H9 (cell line): ENCODE measurements around the gene RUBCN. TPM values are rescaled to one million over a fixed set of nuclear protein-coding genes. Genes with fewer than 3 reads are reported as not detected.

Source experiments
- DNase-seq: peaks from one replicate; pipeline ENCODE4 v3.0.0-alpha.2; 2017
- H2AFZ ChIP-seq: one replicate; pipeline ENCODE4 v1.6.1; 2013; ENCODE audit warnings: mild to moderate bottlenecking, low read length, control low read depth, moderate library complexity
- H2AK5ac ChIP-seq: 2 replicates; pipeline ENCODE4 v1.6.1; 2013; ENCODE audit warnings: low read length, control low read depth, mixed read lengths; ENCODE audit not compliant: insufficient read length
- H2BK120ac ChIP-seq: one replicate; pipeline ENCODE4 v1.6.1; 2013; ENCODE audit warnings: low read depth, mild to moderate bottlenecking, low read length, control low read depth, inconsistent platforms; ENCODE audit not compliant: poor library complexity, severe bottlenecking
- H2BK12ac ChIP-seq: 2 replicates; pipeline ENCODE4 v1.6.1; 2013; ENCODE audit warnings: low read length, control low read depth, mixed read lengths, low read depth; ENCODE audit not compliant: insufficient read length
- H2BK15ac ChIP-seq: 2 replicates; pipeline ENCODE4 v1.6.1; 2013; ENCODE audit warnings: low read depth, low read length, control low read depth
- H2BK20ac ChIP-seq: one replicate; pipeline ENCODE4 v1.6.1; 2013; ENCODE audit warnings: low read depth, mild to moderate bottlenecking, low read length, control low read depth, inconsistent platforms; ENCODE audit not compliant: poor library complexity, severe bottlenecking
- H2BK5ac ChIP-seq: 2 replicates; pipeline ENCODE4 v1.6.1; 2013; ENCODE audit warnings: low read length, control low read depth, mixed read lengths; ENCODE audit not compliant: insufficient read length
- H3K14ac ChIP-seq: 2 replicates; pipeline ENCODE4 v1.6.1; 2013; ENCODE audit warnings: low read length, control low read depth; ENCODE audit not compliant: insufficient read depth
- H3K18ac ChIP-seq: 2 replicates; pipeline ENCODE4 v1.6.1; 2013; ENCODE audit warnings: low read depth, mild to moderate bottlenecking, mixed read lengths, low read length, control low read depth; ENCODE audit not compliant: insufficient read length
- H3K23ac ChIP-seq: 2 replicates; pipeline ENCODE4 v1.6.1; 2013; ENCODE audit warnings: low read length, control low read depth, mixed read lengths, low read depth; ENCODE audit not compliant: insufficient read length
- H3K23me2 ChIP-seq: 2 replicates; pipeline ENCODE4 v1.6.1; 2013; ENCODE audit warnings: low read depth, mild to moderate bottlenecking, mixed read lengths, low read length, control low read depth; ENCODE audit not compliant: insufficient read length, poor library complexity, severe bottlenecking
- H3K27ac ChIP-seq: 2 replicates; pipeline ENCODE4 v1.5.1; 2013; ENCODE audit warnings: low read length, control low read depth, mixed read lengths, low read depth; ENCODE audit not compliant: insufficient read length
- H3K27me3 ChIP-seq: 2 replicates; pipeline ENCODE4 v1.6.1; 2013; ENCODE audit warnings: low read length, control low read depth, inconsistent platforms; ENCODE audit not compliant: insufficient read depth
- H3K4ac ChIP-seq: 2 replicates; pipeline ENCODE4 v1.6.1; 2013; ENCODE audit warnings: low read depth, mild to moderate bottlenecking, control low read depth, inconsistent platforms, low read length, moderate library complexity
- H3K4me1 ChIP-seq: 2 replicates; pipeline ENCODE4 v1.6.1; 2013; ENCODE audit warnings: low read length, control low read depth, inconsistent platforms; ENCODE audit not compliant: insufficient read depth
- H3K4me2 ChIP-seq: 2 replicates; pipeline ENCODE4 v1.6.1; 2013; ENCODE audit warnings: low read length, control low read depth, mixed read lengths; ENCODE audit not compliant: insufficient read length, insufficient read depth
- H3K56ac ChIP-seq: 2 replicates; pipeline ENCODE4 v1.6.1; 2013; ENCODE audit warnings: low read depth, mild to moderate bottlenecking, mixed read lengths, low read length, control low read depth; ENCODE audit not compliant: insufficient read length
- H3K79me1 ChIP-seq: 2 replicates; pipeline ENCODE4 v1.6.1; 2013; ENCODE audit warnings: low read depth, mild to moderate bottlenecking, moderate library complexity, low read length, control low read depth, inconsistent platforms; ENCODE audit not compliant: insufficient read depth, poor library complexity, severe bottlenecking
- H3K79me2 ChIP-seq: 2 replicates; pipeline ENCODE4 v1.6.1; 2013; ENCODE audit warnings: low read length, control low read depth, inconsistent platforms; ENCODE audit not compliant: insufficient read depth
- H3K9ac ChIP-seq: 2 replicates; pipeline ENCODE4 v1.6.1; 2013; ENCODE audit warnings: low read length, control low read depth, mixed read lengths; ENCODE audit not compliant: insufficient read length; ENCODE audit errors: extremely low read depth
- H3K9me3 ChIP-seq: one replicate; pipeline ENCODE4 v1.6.1; 2013; ENCODE audit warnings: low read depth, low read length, inconsistent platforms; ENCODE audit not compliant: control insufficient read depth
- H3T11ph ChIP-seq: one replicate; pipeline ENCODE4 v1.6.1; 2013; ENCODE audit warnings: mild to moderate bottlenecking, low read length, control low read depth, inconsistent platforms
- H4K20me1 ChIP-seq: one replicate; pipeline ENCODE4 v1.6.1; 2013; ENCODE audit not compliant: control insufficient read depth, insufficient read length, insufficient read depth
- H4K5ac ChIP-seq: 2 replicates; pipeline ENCODE4 v1.6.1; 2013; ENCODE audit warnings: low read depth, mild to moderate bottlenecking, mixed read lengths, low read length, control low read depth; ENCODE audit not compliant: insufficient read length
- H4K8ac ChIP-seq: replicated peaks from 2 replicates; pipeline ENCODE4 v1.6.1; 2013; ENCODE audit warnings: low read length, control low read depth, mixed read lengths, low read depth; ENCODE audit not compliant: insufficient read length
- H4K91ac ChIP-seq: 2 replicates; pipeline ENCODE4 v1.6.1; 2013; ENCODE audit warnings: low read depth, mild to moderate bottlenecking, moderate library complexity, mixed read lengths, low read length, control low read depth; ENCODE audit not compliant: insufficient read length
- H3K27ac Mint-ChIP-seq, 3 experiments: 2 replicates in 2 of 3; 3 replicates in 1 of 3; pipeline ENCODE4 v1.8.0; 2020 to 2021; ENCODE audit warnings: mixed read lengths in 3 of 3, mild to moderate bottlenecking in 1 of 3, moderate library complexity in 1 of 3
- H3K27me3 Mint-ChIP-seq: 2 replicates; pipeline ENCODE4 v1.8.0; 2021; ENCODE audit warnings: low read depth, mild to moderate bottlenecking, moderate library complexity, mixed read lengths
- H3K36me3 Mint-ChIP-seq, 3 experiments: 2 replicates in 2 of 3; 3 replicates in 1 of 3; pipeline ENCODE4 v1.8.0; 2020 to 2021; ENCODE audit warnings: low read depth in 3 of 3, mixed read lengths in 3 of 3; ENCODE audit not compliant: insufficient read depth in 1 of 3
- H3K4me1 Mint-ChIP-seq, 2 experiments: 2 replicates each; pipeline ENCODE4 v1.8.0; 2020; ENCODE audit warnings: mixed read lengths in 2 of 2
- H3K4me3 Mint-ChIP-seq, 2 experiments: 2 replicates in 1 of 2; 3 replicates in 1 of 2; pipeline ENCODE4 v1.8.0; 2020 to 2021; ENCODE audit warnings: mild to moderate bottlenecking in 2 of 2, mixed read lengths in 2 of 2, moderate library complexity in 1 of 2
- H3K9me3 Mint-ChIP-seq, 2 experiments: 2 replicates in 1 of 2; 3 replicates in 1 of 2; pipeline ENCODE4 v1.8.0; 2020; ENCODE audit warnings: mild to moderate bottlenecking in 2 of 2, mixed read lengths in 2 of 2, moderate library complexity in 1 of 2
- CTCF ChIP-seq: fragments of 200-600 bp; sonication (generic); conservative IDR thresholded peaks from 3 replicates; pipeline ENCODE4 v1.8.0; 2021; ENCODE audit warnings: antibody characterized with exemption, mild to moderate bottlenecking
- WGBS: extraction: QIAGEN DNeasy Blood & Tissue Kit; methylation state at CpG from one replicate; pipeline ENCODE4 v1.1.7; 2013; ENCODE audit warnings: missing lambda C conversion rate, low lambda C conversion rate, mixed read lengths; ENCODE audit not compliant: insufficient read length; ENCODE audit errors: extremely low coverage; 5-methylcytosine and 5-hydroxymethylcytosine counted together
- total RNA-seq: library from RNA; stranded (reverse); gene quantifications from 2 replicates; pipeline ENCODE4 v1.2.1, GENCODE V29; 2021

Gene RUBCN
- total RNA-seq, 1 experiment from 2014 or later, result 17.7 TPM

GRCh38 chr3:197713477-197713822 lies 23.3 kb downstream of the RUBCN start:
- Histone ChIP-seq H3K9me3 (no peaks in the 10 kb centered on the region), H3K4ac (no peak overlapping the region), H4K8ac (no peak overlapping the region), H3K18ac (no peak overlapping the region), H2AK5ac (no peak overlapping the region), H2BK20ac (no peak overlapping the region), H3K79me1 (no peaks in the 10 kb centered on the region), H3K79me2 (no peaks in the 10 kb centered on the region), H3T11ph (no peak overlapping the region), H3K4me1 (peaks cover 2% of the 10 kb centered on the region; the same call in 1 of the 2 replicates), H4K5ac (no peak overlapping the region), H3K14ac (no peak overlapping the region), H3K27me3 (no peaks in the 10 kb centered on the region), H2BK5ac (peak overlapping the region; percentile 64), H2BK120ac (no peak overlapping the region), H4K20me1 (no peaks in the 10 kb centered on the region), H3K23me2 (no peaks in the 10 kb centered on the region), H2AFZ (no peak overlapping the region), H3K4me2 (no peak overlapping the region), H2BK15ac (no peak overlapping the region), H3K23ac (no peak overlapping the region), H3K56ac (no peak overlapping the region), H2BK12ac (no peak overlapping the region), H3K27ac (no peak overlapping the region), H4K91ac (no peak overlapping the region), H3K9ac (peak overlapping the region; percentile 23)
- no peak for DNase-seq
- H3K9me3 Mint-ChIP-seq, result peaks cover 0 to 3% of the 10 kb centered on the region in 2 experiments; a peak in 1 of 5 replicates
- no peaks in the 10 kb centered on the region for H3K27me3 Mint-ChIP-seq
- H3K36me3 Mint-ChIP-seq, result peaks cover 10 to 24% (median 14%) of the 10 kb centered on the region in 3 experiments; a peak in 6 of 7 replicates
- WGBS, result no CpG with 5 or more reads among the region's 4 CpGs
- no peak overlapping the region for H3K4me3 Mint-ChIP-seq
- TF ChIP-seq CTCF, result no peak
- peak overlapping the region in 2 of 3 experiments; percentile 1 to 52; a peak in 3 of 7 replicates for H3K27ac Mint-ChIP-seq
- H3K4me1 Mint-ChIP-seq, result peaks cover 6 to 7% of the 10 kb centered on the region in 2 experiments
